Stimulated activated CD4-positive, alpha-beta T cell treated with anti-CD3 and anti-CD28 coated beads, Interleukin-2, amount 100 ng/mL, for 24 hours (primary cell): ENCODE measurements around the gene CDH6.

Source experiments
- DNase-seq, 2 donors: peaks; one replicate each; pipeline ENCODE4 v3.0.0-alpha.2; 2020

CDH6 gene

DNA sequence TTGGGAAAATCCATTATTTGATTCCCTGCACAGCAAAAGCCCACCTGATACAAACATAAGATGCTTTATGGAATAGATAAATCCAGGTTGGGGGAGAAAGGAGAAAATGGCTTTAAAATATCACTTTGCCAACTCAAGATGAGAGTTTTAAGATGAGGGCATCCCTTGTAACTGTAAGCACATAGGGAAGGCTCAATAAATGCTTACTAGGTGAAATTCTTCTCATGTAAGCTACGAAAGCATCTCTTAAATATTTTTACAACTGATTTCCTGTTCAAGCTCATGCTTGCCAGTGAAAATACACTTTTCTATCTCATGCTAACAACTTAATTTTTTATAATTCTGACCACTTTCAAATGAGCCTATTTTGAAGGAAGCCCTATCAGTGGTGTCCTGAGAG, 11.5 kb downstream of the CDH6 start:
- DNase-seq, result no peak

DNA sequence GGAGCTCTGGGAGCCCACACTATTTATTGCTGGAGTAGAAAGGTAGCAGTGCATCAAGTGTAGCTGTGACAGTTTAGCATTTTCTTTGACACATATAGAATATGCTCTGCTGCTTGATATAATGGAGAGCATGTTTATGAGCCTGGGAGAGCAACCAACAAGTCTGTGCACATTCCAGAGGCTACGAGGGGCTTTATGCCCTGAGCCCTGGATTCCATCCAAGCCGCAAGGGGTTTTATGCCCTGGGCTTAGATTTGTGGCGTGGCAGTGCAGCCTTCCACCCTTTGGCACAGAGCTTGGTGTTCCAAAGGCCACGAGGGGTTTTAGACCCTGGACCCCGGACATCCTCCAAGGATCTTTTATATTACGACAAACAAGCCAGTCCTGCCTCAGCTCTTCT, 14.6 kb downstream of the CDH6 start:
- DNase-seq, result no peak

DNA sequence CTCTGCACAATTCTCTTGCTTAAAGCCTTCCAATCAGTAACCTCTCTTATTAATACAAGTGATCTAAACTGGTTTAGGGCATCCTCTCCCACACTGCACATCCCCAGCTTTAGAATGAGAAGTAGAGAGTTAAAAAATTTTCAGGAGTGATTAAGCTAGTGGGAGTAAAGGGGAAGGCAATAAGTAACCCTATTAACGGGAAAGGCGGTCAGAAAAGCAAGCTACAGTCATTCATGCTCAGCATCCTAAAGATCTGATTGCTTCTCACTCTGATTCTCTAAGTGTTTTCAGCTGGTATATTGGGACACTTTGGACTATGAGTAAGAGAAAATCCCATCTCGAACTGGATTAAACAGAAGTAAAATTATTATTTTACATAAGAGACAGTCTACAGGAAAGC, 15.8 kb downstream of the CDH6 start:
- DNase-seq, result no peak

DNA sequence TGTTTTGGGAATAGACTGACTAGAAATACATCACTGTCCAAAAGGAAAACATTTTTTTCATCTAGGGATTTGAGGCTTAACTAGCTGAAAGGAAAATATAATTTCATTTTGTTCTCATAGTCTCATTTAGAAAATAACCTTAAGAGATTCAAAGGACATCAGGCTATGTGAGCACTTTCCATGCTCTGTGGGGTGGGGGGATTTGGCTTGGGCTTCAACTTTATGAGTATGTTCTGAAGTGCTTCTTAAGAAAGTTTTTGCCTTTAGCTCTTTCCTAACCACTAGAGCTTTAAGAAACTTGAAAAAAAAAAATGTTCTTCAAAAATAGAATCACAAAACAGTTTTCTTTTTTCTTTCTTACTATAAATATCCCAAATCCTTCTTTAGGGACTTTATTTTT, 17.6 kb downstream of the CDH6 start:
- no peak for DNase-seq

DNA sequence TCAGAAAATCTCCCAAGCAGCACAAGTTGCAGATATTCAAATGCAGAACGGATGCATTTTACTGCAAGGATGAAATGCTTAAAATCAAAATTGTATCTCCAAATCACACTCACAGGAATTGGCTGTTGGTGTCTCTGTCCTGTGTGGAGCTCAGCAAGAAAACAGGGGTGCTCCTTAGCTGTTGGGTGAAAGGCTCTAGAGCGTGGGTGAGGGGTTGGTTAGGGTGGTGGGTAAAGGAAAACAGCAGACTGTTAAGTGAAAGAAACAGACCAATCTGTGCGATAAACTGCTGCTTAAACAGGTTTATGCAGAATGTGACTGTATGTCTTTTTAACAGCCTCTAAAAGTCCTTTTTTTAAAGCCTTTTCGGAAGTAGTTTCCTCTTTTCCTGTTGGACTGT, 19.8 kb downstream of the CDH6 start:
- no peak for DNase-seq

DNA sequence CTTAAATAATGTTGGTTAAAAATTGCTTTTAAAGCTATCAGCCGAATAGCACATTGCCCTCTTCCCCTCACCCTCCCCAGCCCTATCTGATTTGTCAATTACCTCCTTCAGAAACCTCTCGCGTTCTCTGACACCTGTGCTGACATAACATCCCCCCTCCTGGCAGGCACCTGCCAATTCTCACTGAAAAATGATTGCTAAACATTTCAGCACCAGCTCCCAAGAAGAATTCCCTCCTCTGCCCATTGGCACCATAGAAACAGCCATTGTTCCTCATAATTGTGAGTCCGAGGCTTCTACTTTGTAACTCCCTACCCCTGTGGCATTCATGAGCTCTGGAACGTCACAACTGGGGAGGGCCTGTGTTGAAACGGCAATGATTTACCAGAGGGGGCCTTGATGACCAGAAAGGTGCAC, 20.2 kb downstream of the CDH6 start:
- no peak for DNase-seq

DNA sequence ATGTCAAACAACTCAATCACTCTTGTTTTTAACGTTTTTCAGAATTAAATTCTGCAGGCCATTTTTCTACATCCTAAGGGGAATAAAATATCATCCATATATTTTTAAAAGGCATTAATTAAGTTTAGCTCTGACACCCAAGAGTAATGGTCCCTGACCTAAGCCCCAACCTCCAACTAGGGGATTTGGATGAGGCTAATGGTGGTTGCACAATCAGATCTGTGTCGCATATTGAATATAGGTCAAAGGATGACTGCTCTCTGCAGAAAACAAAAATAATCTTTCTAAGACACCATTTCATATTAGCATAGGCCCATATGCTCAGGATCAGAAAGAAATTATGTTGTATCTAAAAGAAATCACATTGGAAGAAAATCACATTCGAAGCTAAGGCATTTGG, 20.7 kb downstream of the CDH6 start:
- DNase-seq, result no peak

DNA sequence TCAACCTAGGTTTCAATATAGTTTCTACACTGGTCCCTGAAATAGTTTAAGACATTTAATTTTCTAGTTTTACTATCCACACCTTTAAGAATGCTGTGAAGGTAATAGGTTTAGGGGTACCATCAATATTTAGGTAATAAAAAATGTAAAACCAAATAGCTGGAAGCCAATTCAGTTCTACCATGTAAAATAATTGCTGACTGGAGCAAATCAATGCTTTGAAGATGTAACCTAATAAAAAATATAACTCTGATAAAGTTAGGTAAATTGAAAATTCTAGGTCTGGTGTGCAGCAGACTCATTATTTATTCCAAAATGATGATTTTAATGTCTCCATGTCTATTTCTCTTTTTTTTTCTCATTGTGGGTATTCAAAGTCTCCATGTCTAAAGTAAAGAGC, 21.8 kb downstream of the CDH6 start:
- no peak for DNase-seq

DNA sequence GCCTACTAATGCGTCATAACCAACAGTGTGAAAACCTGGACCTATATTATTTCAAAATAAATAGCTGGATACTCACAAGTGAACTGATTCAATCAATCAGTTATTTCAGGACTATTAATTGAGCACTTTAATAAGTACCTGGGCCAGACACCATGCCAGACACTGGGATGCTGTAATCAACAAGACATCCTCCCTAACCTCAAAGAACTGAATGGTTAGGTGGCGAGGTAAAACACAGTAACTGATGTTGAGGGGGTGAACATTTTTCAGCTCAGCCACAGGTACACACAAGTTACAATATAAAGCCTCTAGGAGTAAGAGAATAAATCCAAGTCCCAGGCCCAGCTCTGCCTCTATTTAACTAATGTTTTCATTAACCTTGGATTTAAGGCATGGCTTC, 24.0 kb downstream of the CDH6 start:
- no peak for DNase-seq

DNA sequence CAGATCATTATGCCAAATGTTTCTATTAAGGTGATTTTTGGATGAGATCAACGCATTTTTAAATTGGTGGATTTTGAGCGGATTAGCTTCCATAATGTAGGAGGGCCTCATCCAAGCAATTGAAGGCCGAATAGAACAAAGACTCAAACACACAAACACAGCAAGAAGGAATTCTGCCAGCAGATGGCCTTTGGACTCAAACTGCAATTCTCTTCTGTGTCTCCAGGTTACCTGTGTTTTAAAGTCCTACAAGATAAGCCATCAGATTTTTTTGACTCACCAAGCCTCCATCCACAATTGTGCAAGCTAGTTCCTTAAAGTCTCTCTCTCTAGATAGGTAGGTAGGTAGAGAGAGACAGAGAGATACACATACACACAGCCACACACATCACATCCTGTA, 25.5 kb downstream of the CDH6 start:
- no peak for DNase-seq

DNA sequence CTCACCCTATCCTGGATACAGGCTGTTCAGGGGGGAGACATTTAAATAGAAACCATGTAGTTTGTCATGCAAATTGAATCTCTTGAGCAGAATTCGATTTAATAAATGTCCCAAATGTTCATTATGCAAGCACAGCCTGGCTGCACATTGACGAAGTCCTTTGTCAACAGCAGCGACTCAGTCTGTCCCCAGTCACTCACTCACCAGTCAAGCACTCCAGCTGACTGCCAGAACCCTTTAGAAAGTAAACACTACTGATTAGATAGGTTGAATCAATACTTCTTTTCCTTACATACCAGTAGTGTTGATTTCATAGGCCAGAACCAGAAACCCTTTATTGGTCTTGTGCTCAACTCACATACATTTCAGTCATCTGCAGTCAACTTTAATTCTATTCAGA, 27.5 kb downstream of the CDH6 start:
- no peak for DNase-seq

DNA sequence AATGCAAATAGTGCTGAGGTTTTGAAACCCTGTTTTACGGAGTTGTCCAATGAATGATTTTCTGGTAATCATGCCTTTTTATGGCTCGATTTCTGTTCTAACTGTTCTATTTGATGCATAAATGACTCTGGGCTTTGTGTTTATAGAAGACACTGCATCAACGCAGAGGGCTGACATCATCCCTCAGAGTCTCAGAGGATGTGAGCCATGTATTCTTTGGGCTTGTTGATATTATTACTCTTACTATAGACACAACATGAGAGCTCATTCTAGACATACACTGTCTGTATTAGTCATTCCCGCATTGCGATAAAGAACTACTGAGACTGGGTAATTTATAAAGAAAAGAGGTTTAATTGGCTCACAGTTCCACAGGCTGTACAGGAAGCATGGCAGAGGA, 31.6 kb downstream of the CDH6 start:
- DNase-seq, result no peak

DNA sequence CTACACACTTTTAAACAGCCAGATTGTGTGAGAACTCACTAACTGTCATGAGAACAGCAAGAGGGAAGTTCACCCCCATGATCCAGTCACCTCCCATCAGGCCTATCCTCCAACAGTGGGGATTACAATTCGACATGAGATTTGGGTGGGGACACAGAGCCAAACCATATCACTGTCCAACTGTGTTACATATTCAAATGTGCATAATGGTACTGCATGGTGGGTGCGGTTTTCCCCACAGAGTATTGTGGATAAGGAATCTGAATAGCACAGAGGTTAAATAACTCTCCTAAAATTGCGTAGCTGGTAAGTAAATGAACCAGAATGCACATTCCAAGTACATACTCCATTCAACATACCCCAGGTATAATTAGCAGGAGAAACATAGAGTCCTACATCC, 32.1 kb downstream of the CDH6 start:
- no peak for DNase-seq

DNA sequence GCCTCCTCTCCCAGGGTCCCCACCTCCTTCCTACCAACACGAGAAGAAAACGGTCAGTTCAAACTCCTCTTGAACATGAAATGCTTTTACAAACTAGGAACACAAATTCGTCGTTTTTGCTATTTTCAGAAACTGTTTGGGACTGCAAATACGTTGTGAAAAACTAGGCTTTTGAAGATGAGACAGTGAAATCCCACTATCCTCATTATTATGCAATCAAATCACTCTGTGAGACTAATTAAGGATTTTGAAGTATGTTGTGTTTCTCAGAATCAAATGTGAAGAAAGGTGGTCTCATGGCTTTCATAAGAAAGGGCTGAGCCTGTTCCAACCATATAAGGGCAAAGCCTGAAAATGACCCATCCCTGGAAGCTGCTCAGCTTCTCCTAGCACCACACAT, 33.2 kb downstream of the CDH6 start:
- no peak for DNase-seq

DNA sequence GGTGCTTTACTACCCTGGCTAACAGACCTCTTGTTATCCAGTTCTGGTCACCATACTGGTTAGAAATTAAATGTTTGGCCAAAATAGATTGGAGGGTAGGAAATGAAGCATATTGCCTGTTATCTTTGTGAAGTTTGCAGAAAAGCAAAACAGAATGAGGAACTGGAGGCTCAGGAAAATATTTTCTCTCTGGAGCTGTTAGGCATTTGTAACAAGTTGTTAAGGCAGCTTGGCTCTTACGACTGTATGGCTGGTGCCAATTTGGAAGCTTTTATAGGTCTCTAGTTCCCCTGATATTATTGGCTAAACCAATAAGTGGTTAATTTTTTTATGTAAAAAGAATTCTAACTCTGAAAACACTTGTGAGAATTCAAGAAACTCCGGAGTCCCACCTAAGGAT, 35.8 kb downstream of the CDH6 start:
- no peak for DNase-seq

DNA sequence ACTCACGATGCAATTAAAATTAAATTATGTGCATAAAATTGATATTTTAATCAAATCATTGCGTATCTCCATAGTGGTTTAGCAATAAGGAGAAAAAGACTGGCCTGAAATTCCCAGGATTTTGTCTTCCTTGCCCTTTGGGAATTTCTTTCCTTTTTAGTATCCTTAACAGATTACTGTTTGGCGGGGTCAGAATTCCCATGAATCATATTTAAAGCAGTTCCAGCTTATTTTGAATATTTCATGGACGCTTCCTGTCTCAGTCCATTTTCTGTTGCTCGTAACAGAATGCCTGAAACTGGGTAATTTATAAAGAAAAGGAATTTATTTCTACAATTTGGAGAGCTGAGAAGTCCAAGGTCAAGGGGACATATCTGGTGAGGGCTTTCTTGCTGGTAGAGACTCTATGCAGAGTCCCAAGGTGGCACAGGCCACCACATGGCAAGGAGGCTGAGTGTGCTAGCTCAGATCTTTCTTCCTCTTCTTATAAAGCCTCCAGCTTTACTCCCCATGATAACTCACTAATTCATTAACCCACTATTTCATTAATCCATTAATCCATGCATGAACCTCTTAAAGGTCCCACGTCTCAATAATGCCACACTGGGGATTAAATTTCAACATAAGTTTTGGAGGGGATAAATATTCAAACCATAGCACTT, 37.8 kb downstream of the CDH6 start:
- no peak for DNase-seq

DNA sequence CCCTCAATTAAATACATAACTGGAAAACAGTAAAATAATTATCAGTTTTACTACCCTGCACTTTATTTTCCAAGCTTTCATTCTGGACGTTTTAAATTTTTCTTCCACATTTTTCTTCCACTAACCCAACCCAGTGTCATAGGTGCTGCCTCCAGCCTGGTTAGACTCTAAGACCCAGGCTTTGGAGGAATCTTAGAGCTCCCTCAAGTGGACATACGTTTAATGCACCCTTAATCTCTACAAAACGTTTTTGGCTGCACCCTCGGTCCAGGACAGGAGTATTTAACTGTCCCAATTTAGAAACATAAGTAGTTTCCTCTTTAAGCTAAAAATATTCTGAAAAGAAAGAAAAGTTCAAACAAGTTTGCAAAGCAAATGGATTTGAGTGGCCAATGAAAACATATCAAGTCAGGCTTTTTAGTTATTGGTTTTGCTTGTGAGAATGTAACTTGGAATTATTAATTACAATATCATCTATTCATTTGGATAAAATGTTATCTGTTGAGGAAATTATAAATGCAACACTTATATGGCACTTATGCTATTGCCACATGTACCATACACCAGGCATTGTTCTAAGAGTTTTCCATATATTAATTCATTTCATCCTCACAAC, 38.9 kb downstream of the CDH6 start:
- DNase-seq, result no peak

DNA sequence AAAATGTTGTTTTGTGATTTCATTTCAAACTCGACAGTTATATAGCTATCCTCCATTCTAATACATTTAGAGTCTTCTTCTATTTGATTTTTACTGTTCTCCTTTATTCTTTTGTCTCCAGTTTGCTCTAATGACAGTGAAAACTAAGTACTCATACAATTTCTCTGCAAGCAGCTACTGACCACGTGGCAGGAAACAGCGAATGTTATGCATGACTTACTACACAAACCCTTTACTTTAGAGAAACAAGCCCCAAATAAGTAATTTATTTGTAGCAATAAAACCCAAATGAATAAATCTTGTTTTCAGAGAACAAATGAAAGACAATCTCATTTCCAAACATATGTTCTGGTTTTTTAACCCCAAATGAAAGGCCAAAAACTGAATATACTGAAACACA, 41.9 kb downstream of the CDH6 start:
- DNase-seq, result no peak

DNA sequence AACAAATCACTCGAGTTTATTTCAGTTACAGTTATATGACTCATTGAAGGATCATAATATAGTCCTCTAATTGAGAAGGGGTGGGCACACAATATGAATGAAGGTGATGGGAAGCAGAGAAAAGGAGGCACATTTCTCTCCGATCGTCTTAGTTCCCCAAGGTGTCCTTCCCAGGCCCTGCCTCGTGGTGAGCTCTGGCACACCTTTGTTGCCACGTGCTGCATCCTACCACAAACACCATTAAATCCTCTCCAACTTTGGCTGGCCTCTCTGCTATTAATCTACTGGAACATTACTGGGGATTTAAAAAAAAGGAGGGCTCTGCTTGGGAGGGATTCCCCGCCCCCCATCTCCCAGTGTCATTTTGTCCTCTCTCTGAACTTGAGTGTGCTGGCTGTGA, 42.9 kb downstream of the CDH6 start:
- no peak for DNase-seq

DNA sequence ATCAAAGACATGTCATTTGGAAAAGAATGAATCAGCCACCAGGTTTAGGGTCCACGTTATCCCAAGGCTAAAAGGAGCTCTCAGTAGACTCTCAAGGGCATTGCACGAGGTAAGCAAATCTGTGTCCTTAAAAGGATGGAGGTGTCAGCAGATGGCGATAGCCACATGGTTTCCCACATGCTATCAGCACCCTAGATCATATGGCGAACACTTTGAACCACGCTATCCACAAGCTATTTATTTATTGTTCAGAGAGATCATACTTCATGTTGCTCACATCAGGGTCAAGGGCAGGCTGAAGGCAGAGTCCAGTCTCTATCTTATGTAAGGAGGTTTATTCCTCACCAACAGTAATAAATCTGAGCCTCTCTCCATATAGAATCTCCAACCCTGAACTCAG, 43.7 kb downstream of the CDH6 start:
- DNase-seq, result no peak

DNA sequence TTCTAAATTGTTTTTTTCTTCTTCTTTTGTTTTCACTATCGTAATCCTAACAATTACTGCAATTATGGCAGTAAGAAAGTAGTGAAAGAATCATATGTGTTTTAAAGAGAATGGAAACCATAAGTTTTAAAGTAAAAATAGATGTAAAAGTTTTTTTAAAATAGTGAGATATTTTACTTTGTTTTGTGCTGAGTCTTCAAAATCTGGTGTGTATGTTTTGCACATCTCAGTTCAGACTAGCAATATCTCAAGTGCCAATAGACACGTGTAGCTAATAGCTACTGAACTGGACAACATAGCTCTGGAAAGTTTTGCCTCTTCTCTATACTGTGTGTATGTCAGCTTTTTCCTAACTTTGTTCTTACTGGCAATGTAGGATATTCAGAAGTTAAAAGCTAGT, 45.0 kb downstream of the CDH6 start:
- no peak for DNase-seq

DNA sequence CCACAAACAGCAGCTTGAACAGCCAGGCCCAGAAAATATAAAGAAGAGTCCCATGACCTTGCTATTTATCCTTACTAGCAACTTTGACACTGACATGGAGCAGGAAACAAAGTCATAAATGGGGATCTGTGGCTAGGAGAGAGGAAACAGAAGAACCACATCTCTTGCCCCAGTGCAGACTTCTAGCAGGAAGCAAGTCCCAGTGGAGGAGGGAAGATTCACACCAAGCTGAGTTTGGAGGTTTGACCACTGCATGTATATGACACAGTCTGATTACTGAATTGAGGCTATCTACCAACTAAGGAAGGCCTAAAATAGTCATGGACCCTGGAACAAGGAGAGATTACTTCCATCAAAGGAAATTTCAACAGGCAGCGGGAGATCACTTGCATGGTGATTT, 51.4 kb downstream of the CDH6 start:
- no peak for DNase-seq

DNA sequence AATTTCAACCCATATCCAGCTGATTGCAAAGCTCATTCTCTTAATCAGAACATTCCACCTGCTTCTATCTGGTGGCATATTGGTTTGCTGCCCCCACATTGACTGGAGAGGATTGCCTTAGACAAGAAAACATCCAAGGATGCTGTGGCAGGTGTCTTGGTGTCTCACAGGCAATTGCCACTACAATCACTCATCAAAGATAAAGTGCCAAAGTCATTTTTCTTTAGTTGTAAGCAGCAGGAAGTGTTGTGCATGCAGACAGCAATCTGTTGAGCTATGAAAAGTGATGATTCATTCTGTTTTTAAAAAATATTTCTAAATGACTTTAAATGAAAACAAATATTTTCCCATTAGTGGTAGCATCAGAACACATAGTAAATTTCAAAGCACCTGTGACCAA, 53.9 kb downstream of the CDH6 start:
- no peak for DNase-seq

DNA sequence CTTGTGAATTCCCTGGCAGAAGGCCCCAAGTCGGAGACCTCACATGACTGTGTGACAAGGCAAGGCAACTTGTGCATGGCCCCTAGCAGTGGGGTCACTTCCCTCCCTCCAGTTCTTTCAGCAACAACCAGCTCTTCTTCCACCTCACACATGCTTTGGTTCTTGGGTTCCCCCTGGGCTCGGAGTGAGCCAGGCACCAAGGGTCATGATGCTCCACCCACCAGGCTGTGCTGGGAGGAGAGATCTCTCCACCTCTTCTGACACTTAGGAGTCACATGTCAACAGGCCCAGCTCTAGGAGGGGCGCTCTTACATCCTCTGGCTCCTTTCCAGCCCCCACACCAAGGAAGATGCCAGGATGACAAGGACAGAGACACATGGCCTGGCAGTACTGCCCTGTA, 56.7 kb downstream of the CDH6 start:
- no peak for DNase-seq

DNA sequence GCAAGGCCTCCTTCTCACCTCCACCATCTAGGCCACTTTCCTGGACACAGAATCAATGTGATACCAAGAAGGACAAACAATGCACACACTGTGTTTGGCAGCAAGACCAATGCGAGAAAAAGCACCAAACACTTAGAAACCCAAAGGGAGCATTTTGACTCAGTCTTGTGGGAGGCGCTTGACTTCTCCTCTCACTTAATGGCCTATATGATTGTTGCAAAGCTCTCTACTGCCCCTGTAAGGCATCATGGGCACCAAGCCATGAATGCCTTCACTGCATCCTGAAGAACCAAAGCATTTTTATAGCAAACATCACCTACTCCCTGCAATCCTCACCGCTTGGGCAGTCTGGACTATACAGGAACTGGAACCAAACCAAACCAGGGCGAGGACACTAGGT, 57.5 kb downstream of the CDH6 start:
- DNase-seq, result no peak

DNA sequence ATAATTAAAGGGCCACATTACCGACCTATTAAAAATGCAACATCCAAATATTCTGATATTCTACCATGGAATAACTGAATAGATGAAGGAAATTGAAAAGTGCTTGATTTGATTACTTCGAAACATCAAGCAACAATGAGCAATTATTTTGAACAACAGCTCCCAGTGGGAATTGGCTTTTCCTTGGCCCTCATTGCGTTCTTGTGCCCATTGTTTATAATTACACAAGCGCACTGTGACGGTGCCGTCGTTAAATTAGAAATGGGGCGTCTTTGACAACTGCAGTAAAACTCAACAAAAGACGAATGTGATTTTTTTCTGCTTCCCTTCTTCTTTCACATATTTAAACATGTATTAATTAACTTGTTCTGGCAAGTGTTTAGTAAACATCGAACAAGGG, 61.6 kb downstream of the CDH6 start:
- DNase-seq, result no peak
